ENCODE results near the gene HOMER2.

HOMER2 gene

GRCh38 chr15:82851306-82851850 is 101.1 kb downstream of the HOMER2 start:
- ATAC-seq = no peak
- peaks cover 32% of the 10 kb centered on the region for H3K4me1 Mint-ChIP-seq
- H3K9me3 Mint-ChIP-seq = no peaks in the 10 kb centered on the region
- H3K4me3 Mint-ChIP-seq = no peak overlapping the region
- DNase-seq = no peak
- H3K27ac Mint-ChIP-seq = no peak overlapping the region
- no peaks in the 10 kb centered on the region for H3K27me3 Mint-ChIP-seq

GRCh38 chr15:82850731-82851130 is 101.8 kb downstream of the HOMER2 start:
- DNase-seq = no peak
- no peak overlapping the region for H3K27ac Mint-ChIP-seq
- peaks cover 28% of the 10 kb centered on the region for H3K4me1 Mint-ChIP-seq
- H3K27me3 Mint-ChIP-seq = no peaks in the 10 kb centered on the region
- ATAC-seq = no peak
- H3K4me3 Mint-ChIP-seq = no peak overlapping the region
- no peaks in the 10 kb centered on the region for H3K9me3 Mint-ChIP-seq

DNA sequence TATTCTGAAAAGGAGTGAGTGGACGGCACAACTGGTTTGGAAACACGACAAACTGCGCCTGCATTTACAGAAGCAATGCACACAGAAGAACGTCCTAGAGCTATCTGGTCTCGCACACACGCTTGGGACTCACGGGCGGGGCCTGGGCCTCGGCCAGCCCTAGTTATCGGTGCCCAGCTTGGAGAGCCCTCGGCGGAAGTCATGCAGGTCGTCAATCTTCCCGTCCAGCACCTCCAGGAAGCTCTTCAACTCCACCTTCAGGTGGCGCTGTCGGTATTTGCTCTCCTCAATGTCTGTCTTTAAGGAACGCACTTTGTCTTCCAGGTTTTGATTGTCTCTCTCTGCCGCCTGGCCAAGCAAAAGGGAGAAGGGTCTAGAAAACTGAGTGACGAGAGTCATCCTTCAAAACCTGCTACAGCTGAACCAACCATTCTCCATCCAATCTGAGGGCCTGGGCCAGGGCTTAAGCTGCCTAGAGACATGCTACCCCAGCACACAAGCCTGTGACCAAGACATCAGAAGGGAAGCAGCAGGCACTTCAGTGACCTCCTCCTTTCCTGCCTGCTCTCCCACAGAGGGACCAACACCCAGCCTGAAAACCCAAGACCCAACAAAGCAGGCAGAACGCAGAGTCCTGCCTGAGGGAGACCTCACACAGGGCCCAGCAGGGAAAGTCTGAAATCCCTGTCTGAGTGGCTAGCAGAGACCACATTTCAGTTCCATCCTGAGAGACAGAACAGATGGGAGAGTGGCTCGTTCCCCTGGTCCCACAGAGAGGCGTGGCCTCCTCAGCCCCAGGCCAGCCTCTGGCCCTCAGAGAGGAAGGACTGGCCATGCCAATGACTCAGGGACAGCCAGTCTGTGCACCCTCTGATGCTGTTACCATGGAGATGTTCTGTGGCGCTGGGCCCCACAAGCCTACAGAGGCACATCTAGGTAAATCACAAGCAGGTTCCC is 102.7 kb downstream of the HOMER2 start:
- DNase-seq = peak; percentile 47 to 63
- peak; percentile 73 for ATAC-seq
- peak overlapping the region in 1 of 2 donors; percentile 9 for H3K27ac Mint-ChIP-seq
- H3K4me1 Mint-ChIP-seq = peaks cover 30% of the 10 kb centered on the region
- no peaks in the 10 kb centered on the region for H3K9me3 Mint-ChIP-seq
- no peak overlapping the region for H3K4me3 Mint-ChIP-seq
- peaks cover 7% of the 10 kb centered on the region for H3K27me3 Mint-ChIP-seq

DNA sequence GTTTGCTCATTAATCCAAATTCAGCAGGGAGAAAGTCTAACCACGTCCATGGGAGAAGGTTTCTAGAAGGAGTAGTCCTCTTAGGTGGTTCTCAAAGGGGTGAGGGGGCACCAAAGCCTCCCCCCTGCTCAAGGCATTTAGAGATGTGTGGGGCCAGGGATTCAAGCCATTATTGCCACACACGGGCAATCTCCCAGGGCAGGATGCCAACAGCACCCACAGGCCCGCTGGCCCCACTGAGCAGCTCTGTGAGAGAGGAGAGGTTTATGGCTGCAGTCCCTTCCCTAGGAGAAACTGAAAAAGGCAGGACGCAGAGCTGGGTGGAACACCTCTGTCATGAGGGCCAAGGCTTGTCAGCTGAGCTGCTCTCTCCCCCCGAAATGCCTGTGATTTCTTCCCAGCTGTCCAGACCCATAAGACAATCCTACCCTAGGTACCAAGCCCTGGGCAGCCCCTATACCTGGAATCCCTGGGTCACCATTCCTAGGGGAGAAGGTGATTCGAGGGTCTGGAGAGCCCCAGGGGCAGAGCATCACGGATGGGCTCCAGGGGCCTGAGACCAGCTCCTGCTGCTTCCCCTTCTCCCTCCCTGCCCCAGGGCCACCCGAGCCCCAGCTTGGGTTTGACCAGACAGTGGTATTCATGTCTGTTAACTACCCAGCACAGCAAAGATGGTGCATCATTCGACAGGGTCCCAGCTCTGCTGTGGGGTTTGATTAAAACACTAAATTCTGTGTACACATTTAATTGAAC is 104.1 kb downstream of the HOMER2 start:
- no peak for ATAC-seq
- Mint-ChIP-seq H3K4me3 (no peak overlapping the region), H3K27me3 (peaks cover 16% of the 10 kb centered on the region), H3K9me3 (no peaks in the 10 kb centered on the region), H3K4me1 (peaks cover 33% of the 10 kb centered on the region), H3K27ac (no peak overlapping the region)
- no peak for DNase-seq

DNA sequence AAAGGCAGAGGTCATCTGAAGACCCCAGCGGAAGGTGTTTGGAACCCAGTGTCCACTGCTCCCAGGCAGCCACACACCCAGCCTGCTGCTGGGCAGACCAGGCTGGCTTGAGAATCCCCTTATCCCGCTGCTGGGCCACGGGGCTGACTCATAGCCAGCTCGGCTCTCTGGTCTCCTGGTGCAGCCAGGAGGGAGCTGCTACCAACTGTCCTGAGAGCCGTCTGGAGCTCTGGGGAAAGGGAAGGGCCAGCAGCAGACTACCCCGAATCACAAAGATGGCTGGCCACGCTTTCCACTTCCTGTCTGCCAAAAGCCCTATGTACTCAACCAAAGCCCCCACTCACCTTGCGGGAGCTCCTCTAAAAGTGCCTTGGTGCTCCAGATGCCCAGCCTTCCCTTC is 104.8 kb downstream of the HOMER2 start:
- H3K9me3 Mint-ChIP-seq = peaks cover 0 to 2% of the 10 kb centered on the region in 2 donors
- peaks cover 26% of the 10 kb centered on the region for H3K4me1 Mint-ChIP-seq
- no peak overlapping the region for H3K27ac Mint-ChIP-seq
- DNase-seq = no peak
- no peak overlapping the region for H3K4me3 Mint-ChIP-seq
- no peak for ATAC-seq
- peaks cover 16% of the 10 kb centered on the region for H3K27me3 Mint-ChIP-seq

DNA sequence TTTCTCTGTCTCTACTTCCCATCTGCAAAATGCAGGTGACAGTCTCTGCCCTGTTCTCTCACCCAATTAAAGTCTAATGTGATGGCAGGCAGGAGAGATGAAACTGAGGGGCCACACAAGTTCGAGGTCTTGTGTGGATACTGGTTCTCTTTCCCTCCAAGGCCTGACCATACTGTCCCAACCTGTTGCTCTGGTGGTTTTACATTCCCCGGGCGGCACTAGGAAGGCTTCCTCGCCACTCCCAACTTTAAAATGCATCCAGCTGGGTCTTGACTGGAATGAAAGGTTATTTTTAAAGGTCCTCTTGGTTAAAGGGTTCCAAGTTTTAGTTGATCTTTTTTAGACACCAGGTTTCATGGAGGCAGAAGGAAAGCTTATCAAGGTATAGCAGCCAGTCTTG is 105.9 kb downstream of the HOMER2 start:
- peaks cover 16% of the 10 kb centered on the region for H3K27me3 Mint-ChIP-seq
- H3K4me1 Mint-ChIP-seq = peaks cover 24% of the 10 kb centered on the region
- H3K4me3 Mint-ChIP-seq = no peak overlapping the region
- ATAC-seq (no peak), DNase-seq (no peak)
- no peak overlapping the region for H3K27ac Mint-ChIP-seq
- peaks cover 0 to 5% of the 10 kb centered on the region in 2 donors for H3K9me3 Mint-ChIP-seq

DNA sequence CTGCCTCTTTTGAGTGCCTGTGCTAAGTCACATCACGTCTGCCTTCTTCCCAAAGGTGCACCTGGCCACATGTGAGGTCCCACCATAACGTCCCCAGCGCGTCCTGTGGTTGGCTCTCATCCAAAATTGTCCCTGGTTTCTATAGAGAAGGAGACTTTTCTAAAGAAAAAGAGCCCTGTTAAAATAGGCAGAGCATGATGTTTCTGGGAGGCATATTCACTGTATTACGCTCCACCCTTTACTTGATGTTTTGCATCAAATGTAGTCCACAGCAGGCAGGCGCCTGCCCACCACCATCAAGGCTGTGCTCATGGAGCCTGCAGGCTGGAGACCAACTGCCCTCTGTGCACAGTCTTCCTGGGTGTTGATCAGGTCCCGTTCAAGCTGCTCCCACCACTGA is 106.8 kb downstream of the HOMER2 start:
- Mint-ChIP-seq H3K4me3 (no peak overlapping the region), H3K4me1 (peaks cover 24% of the 10 kb centered on the region), H3K27me3 (peaks cover 16% of the 10 kb centered on the region), H3K27ac (no peak overlapping the region), H3K9me3 (peaks cover 0 to 5% of the 10 kb centered on the region in 2 donors)
- DNase-seq (no peak), ATAC-seq (no peak)

DNA sequence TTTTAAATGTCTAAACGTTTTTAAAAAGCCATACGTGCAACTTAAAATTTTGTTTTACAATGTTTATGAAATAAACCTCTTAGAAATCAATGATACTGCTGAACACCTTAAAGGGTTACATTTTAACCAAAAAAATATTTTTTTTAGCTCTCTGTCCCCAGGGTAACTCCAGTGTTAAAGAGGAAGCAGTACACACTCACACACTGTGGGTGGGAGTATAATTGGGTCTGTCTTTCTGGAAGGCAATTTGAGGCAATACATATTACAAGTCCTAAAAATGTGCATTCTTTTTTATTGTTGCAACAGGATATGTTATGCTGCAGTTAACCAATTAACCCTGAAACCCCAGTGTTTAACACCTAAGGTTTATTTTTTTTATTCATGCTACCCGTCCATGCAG is 109.0 kb downstream of the HOMER2 start:
- Mint-ChIP-seq H3K4me3 (no peak overlapping the region), H3K4me1 (peaks cover 14% of the 10 kb centered on the region), H3K27ac (no peak overlapping the region), H3K27me3 (peaks cover 16% of the 10 kb centered on the region), H3K9me3 (peaks cover 0 to 5% of the 10 kb centered on the region in 2 donors)
- no peak for ATAC-seq
- no peak for DNase-seq

GRCh38 chr15:82840166-82840565 is 112.4 kb downstream of the HOMER2 start:
- no peak for DNase-seq
- Mint-ChIP-seq H3K9me3 (peaks cover 5 to 14% of the 10 kb centered on the region in 2 donors), H3K27me3 (peaks cover 12% of the 10 kb centered on the region), H3K27ac (no peak overlapping the region), H3K4me3 (no peak overlapping the region), H3K4me1 (peaks cover 16% of the 10 kb centered on the region)
- ATAC-seq = no peak

- H3K27me3 Mint-ChIP-seq = peaks cover 6% of the 10 kb centered on the region
- H3K4me1 Mint-ChIP-seq = peaks cover 9% of the 10 kb centered on the region
- no peak overlapping the region for H3K27ac Mint-ChIP-seq
- H3K9me3 Mint-ChIP-seq = peaks cover 5 to 14% of the 10 kb centered on the region in 2 donors
- DNase-seq = no peak
- no peak overlapping the region for H3K4me3 Mint-ChIP-seq
- ATAC-seq = no peak
Observed at GRCh38 chr15:82839136-82839535, 113.4 kb downstream of the HOMER2 start.

- no peak overlapping the region for H3K4me3 Mint-ChIP-seq
- no peaks in the 10 kb centered on the region for H3K27me3 Mint-ChIP-seq
- no peak overlapping the region for H3K27ac Mint-ChIP-seq
- no peak for DNase-seq
- H3K9me3 Mint-ChIP-seq = peaks cover 5 to 14% of the 10 kb centered on the region in 2 donors
- H3K4me1 Mint-ChIP-seq = peaks cover 6% of the 10 kb centered on the region
- ATAC-seq = no peak
Observed at GRCh38 chr15:82838096-82838735, 114.3 kb downstream of the HOMER2 start.

- no peak overlapping the region for H3K27ac Mint-ChIP-seq
- no peak for ATAC-seq
Observed at GRCh38 chr15:82835391-82835917, 117.1 kb downstream of the HOMER2 start.

DNA sequence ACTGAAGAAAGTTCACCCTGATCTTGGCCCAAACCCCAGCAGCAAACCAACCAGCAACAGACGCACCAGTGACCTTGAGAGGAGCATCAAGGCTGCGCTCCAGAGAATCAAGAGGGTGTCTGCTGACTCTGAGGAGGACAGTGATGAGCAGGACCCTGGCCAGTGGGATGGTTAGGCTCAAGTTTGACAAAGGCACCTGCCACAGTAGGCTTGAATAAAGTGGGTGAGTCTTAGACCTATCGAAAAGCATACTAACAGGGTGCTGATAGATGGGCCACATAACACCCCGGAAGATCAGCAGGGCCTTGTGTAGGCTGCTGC is 119.2 kb downstream of the HOMER2 start:
- no peak for ATAC-seq
- Mint-ChIP-seq H3K27me3 (no peaks in the 10 kb centered on the region), H3K4me3 (no peak overlapping the region)

More at GRCh38 chr15:82835391-82835917, 117.1 kb downstream of the HOMER2 start:
- Mint-ChIP-seq H3K9me3 (peaks cover 0 to 14% of the 10 kb centered on the region in 2 donors), H3K4me1 (peaks cover 34% of the 10 kb centered on the region), H3K4me3 (no peak overlapping the region), H3K27me3 (no peaks in the 10 kb centered on the region)
- DNase-seq = no peak

GRCh38 chr15:82832601-82833361 is 119.7 kb downstream of the HOMER2 start:
- DNase-seq = peak; percentile 30 to 47
- H3K9me3 Mint-ChIP-seq = peaks cover 0 to 9% of the 10 kb centered on the region in 2 donors
- H3K4me1 Mint-ChIP-seq = peaks cover 45% of the 10 kb centered on the region
- peak overlapping the region; percentile 44 to 50 for H3K4me3 Mint-ChIP-seq
- peak; percentile 91 for ATAC-seq
- H3K27me3 Mint-ChIP-seq = no peaks in the 10 kb centered on the region
- peak overlapping the region; percentile 91 to 95 for H3K27ac Mint-ChIP-seq

More for the DNA sequence above, 119.2 kb downstream of the HOMER2 start:
- DNase-seq = no peak
- Mint-ChIP-seq H3K4me1 (peaks cover 40% of the 10 kb centered on the region), H3K27ac (peak overlapping the region in 1 of 2 donors; percentile 95), H3K9me3 (peaks cover 0 to 14% of the 10 kb centered on the region in 2 donors)
